Measurements from ENCODE around the gene TOMM40L.

Gene TOMM40L

DNA sequence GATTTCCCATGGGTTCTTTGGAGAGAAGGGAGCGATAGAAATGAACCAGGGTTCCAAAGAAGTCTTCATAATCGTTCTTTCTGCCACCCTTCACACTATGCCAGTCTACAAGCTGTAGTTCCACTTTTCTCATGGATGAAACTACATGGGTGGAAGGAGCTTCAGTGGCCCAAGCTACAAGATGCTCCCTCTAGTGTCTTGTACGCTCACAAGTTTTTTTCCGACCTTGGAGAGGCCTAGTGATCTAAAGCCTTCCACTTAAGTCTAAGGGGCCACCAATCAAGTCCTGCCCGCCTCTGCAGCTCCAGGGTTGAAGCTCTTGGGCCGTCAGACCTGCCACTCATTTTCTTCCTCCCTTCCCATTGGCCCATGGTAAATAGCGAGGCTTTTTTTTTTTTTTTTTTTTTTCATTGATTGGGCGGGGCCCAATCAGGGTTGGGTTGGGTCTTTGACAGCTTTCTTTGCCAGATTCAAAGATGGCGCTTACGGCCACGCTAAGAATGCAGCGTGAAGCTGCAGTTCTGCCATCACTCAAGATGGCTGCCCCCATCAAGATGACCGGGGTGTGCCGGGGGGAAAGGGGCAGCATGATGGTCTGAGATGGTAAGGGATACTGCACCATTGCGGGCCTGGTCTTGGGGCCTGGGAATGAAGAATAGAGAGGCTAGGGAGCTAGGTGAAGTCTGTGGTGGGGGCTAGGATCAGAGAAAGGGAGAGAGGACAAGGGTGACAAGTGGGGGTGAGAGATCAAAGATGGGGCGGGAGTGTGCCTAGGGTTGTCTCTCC is at the start of gene TOMM40L:
TOMM40L (plus strand) TSS at position 527 of the 786 bp plus-strand sequence. CDS start 430 bp downstream, outside the sequence.
- DNase-seq = peak; percentile 89

DNA sequence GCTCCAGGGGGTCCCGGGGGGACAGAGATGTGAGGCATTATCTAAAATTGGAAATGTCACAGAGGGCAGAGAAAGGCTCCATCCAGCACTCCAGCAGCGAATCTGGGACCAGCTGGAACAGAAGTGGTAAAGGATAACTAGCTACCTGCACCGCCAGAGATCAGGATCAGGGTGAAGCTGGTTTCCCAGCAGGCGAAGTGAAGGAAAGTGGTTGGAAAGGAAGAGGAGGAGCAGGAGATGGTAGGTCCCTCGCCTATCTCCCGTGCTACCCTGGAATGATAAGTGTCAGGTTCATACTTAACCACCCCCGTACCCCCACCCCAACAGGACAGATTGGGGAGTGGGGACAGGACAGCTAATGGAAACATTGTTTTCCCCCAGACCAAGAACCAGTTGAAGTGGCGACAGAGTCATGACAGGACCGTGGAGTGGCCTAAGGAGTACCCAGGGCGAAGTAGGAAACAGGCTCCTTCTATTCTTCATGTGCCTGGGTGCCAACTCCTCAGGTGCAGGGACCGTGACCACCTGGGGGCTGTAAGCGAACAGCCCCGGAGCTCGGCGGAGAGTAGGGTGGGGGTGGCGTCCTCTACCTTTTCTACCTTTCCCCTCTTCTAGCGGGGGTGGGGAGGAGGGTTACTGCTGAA is 49.3 kb upstream of the TOMM40L start:
- no peak for DNase-seq

DNA sequence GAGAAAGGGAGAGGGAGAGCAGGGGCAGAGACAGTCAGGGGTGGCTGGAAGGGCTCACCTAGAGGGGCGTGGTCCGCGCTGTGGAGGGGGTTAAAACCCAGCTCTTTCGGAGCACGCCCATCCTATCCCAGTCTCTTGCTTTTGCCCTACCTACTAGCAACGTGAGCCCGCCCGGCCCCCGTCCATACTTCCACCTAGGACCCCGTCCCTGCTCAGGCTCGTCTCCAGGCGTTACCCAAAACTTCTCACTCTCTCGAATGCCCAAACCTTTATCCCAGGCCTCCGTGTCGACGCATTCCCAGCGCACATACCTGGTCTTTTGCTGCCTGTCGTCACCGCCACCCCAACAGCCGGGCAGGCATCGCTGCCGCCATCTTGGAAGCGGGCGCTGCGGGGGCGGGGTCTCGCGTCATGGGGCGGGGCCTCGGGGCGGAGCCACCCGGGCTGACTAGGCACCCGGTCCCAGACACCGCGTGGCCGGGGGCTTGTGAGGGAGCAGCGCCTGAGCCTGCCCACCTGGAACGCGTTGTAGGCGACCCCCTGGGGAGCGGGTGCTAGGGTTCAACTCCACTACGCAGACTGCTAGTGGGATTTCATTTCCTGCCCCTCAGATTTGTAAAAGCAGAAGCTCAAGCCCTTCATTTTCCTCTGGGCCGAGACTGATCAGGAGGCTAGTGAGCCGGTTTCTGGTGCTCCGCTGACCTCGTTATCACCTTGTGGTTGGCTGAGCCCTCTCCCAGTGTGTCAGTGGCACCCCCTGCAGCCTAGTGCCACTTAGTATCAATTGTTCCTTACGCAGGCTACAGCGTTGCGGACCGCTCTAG is 48.5 kb upstream of the TOMM40L start, which contains the start of gene B4GALT3:
B4GALT3 (minus strand) TSS at position 396 of the 824 bp plus-strand sequence. CDS start 1,447 bp downstream, outside the sequence.
- peak; percentile 96 for DNase-seq

DNA sequence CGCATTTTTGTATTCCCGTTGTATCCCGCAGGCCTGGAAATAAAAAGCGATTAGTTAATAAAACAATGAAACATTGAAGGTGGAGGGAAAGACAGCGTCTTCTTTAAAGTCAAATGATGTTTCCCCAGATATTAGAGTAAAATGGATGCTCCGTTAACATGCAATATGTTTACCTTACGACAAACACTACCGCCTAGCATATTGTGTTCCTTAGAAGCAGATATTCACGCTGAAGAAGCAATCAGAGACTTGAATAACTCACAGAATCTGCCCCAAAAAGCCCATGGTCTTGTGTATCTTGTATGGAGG is 48.0 kb upstream of the TOMM40L start:
- DNase-seq = no peak

DNA sequence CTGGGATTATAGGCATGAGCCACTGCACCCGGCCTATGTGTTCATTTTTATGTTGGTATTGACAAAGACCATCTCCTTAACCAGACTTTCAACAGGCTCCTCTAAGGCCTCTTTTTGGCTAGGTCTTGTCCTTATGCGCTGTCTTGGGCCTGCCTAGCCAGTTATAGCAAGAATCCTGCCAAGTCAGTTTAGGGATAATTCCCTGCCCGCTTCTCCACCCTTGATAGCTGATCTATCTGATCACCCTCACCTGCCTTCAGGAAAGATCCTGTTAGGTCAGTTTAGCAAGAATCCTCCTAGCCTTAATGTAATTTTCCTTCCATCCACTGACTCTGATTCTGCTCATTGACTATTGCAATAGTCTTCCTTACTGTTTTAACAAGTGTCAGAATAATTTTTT is 46.2 kb upstream of the TOMM40L start:
- DNase-seq = no peak

DNA sequence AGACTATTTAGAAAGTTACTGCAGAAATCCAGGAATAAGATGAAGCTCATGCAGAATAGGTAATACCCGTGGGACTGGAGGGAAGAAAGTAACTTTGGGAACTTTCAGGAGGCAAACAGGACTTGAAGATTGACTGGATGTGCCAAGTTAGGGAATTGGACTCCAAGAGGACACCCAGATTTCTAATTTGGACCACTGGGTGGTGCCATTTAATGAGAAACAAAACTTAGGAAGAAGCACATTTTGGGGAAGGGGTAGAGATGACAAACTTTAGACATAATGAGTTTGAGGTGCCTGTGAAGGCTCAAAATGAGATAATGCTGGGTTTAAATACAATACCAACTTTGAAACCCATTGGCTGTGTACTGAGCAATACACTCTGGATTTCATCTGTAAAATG is 45.2 kb upstream of the TOMM40L start:
- DNase-seq = no peak

DNA sequence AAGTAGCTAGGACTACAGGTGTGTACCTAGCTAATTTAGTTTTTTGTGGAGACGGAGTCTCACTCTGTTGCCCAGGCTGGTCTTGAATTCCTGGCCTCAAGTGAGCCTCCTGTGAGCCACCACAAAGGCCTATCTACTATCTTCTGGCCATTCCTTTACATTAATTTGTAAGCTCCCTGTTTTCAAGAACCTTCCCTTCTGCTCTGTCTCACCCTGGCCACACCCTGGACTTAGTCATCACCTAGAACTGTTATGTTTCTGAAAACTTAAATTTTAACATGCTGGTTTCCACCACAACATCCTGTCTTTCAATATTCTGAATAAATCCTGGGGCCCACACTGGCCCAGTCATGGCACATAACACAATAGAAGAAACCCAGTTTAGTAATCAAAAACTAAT is 43.6 kb upstream of the TOMM40L start:
- peak; percentile 67 for DNase-seq

DNA sequence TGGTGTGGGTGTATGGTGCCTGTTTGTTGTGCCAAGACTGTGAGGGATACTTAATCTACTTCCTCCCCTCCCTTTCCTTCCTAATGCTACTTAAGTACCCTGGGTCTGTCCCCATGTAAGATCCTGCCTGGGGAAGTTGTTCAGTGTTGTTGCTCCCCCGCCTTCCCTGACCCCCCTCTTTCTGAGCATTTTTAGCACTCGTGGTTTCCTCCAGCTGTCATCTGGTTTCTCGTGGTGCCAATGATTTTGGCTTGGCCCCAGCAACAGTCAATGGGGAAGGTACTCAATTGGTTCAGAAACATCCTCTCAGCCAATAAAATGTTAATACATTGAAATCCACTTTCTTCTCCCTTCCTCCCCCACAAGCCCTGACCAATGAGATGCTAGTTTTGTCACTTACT is 40.6 kb upstream of the TOMM40L start:
- DNase-seq = peak; percentile 72

DNA sequence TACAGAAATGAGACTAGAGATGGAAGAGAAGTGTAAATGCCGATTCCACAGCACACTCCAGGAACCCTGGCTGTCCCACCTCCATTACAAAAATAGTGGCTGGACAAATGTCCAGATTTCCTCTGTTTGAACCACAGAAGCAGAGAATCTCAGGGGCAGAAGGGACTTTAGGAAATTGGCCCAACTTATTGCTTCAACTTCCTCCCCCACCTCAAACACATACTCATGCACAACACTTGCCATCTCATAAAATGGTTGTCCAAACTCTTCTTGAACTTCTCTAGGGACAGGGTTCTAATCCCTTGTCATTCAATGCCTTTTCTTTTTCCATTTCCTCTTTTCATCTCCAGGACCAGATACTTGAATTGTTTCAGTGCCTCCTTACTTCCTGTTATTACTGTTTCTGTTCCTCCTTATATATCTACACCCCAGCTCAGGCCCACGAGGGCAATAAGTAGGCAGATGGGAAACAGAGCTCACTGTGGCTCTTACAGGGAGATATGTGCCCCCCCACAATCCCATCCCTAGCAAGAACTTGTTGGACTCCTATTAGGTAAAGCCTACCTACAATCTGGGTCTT is 40.0 kb upstream of the TOMM40L start:
- no peak for DNase-seq

DNA sequence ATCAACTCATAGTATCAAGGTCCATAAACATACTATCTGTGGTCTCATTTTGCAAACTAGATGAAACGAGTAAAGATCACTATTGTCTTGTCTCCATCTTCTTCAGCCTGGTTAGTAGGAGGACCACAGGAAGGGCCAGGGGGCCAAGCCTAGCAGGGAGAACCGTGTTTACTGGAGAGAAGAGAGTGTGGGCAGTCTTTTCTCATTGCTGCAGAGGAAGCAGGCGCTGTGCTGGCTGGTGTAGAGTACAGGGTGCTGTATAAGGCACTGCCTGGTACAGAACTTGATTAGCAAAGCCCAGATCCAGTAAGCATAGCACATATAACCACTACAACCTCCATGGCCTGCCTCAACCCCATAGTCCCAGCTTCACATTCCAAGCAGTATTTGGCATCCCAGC is 38.5 kb upstream of the TOMM40L start:
- DNase-seq = no peak

DNA sequence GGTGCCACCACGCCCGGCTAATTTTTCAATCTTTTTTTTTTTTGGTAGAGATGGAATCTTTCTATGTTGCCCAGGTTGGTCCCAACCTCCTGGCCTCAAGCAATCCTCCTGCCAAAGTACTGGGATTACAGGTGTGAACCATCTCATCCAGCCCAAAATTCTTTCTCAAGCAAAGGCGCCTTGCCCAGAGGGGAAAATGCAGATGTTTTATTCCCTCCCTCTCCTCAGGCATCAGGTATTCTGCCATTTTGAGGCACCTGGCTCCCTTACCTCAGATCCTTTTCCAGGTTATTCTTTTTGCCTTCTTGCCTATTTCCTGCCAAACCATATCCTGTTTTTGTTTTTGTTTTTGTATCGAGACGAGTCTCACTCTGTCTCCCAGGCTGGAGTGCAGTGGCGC is 37.5 kb upstream of the TOMM40L start:
- DNase-seq = no peak

DNA sequence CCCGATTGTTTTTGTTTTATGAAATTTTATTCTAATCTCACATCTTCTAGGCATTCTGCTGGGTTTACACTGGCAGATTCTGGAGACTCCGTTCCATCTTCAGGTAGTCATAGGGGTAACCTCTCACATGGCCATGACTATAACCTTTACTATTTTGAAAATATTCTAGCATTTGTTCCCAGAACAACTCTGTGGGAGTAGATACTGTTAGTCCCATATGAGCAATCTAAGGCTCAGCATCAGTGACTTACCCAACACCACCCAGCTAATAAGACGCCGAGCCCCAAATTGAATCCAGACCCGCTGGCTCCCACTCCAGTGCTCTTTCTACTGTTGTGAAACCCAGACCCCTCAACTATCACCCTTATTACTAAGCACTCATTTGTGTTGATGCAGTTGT is 36.8 kb upstream of the TOMM40L start:
- no peak for DNase-seq

DNA sequence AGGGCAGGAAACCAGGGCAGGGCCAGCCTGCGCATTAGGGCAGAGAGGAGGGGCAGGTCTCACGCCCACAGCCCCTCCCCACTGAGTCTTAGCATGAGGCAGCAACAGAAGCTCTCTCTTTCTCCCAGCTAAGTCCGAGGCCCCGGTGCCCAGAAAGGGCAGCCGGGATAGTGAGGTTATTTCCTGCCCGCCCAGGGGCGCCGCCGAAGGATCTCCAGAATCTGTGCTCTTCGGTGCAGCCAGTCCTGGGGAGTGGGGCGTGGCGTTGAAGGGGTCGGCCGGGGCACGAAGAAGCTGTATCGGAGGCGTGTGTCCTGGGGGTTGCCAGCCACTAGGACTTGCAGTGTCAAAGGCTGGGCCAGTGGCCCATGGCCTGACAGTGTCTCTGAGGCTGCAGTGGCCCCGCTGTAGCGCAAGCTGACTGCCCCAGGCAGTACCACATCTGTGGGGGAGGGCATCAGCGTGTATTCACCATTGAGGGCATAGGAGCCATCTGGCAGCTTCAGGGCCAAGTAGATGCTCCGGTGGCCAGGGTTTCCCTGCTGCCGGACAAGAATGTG is 34.8 kb upstream of the TOMM40L start:
- DNase-seq = no peak

DNA sequence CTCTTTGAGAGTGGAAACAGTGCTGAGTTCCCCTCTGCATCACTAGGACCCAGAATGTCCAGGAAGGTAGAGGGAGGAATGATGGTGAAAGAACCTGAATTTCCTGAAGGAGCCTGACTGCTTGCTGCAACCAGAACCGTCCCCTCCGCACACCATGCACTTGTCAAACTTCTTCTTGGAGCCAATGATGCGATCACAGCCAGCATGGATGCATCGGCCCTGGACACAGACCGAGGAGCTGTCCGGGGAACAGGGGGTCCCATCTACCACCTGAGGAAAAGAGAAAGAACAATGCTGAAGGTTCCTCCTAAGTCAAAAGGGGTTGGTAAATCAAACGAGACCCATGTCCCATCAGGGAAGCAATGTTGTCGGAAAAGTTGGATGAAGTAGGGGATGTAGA is 33.9 kb upstream of the TOMM40L start:
- no peak for DNase-seq

DNA sequence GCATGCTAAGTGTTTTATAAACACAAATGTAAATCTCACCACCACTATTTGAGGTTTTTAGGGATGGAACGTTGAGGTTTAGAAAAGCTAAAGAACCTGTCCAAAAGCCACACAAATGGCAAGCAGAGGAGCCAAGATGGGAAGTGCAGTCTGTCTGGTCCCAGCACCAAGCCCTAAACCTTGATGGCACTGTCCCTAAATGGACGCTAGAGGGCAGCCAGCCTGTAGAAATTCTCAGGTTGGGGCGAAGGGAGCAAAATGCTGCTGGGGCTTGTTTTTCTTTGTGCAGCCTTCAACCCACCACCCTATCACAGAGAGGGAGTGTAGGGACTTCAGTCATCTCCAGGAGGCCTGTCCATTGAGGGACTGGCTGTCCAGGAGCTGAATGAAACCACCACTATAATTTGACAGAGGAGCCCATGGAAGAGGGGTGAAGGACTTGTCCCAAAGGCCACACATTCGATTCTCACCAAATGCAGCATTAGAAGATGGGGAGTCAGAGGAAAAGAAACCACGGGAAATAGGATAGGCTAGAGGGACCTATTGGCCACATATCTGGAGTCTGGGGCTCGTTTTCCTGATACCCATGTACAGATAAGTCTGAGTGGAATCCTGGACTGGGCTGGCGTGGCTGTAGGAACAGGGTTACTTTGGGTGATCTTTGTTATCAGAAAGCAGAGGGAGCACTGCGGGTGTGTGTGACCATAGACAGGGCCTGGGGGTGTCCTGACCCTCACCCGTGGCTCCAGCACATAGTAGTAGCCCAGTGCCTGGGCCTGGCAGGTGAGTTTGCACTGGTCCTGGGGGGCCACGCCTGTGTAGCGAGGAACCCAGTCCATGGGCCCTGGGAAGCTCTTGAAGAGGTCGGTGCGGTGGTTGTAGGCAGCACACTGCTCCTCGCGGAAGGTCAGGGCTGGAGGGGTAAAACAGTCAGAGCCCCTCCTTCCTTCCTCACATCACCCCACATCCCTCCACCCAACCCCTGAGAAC is 33.1 kb upstream of the TOMM40L start:
- DNase-seq = peak; percentile 66

DNA sequence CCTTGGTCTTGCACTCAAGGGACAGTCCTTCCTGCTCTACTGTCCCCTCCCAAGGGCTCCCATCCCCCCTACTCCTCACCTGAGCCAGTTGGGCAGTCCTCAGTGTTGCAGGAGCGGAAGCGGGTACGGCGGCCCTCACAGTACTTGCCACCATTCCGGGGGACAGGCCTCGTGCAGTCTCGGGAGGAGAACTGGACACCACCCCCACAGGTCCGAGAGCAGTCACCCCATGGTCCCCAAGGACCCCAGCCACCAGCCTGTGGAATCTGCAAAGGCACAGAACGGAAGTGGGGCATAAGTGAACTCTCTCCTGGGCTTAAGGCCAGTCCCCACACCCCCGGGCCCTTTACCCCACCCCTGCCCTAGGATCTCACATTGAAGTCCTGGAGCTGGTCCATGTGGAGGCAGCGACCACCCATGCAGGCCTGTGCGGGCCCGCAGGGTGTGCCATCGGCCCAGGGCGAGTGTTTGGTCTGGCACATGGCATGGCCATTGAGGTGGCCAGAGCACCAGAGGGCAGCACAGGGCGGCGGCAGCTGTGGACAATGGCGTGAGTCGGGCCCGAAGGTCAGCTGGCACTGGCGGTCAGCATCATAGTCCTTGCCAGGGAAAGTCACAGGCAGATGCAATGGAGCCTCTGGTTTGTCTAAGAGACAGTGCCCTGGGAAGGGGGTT is 32.2 kb upstream of the TOMM40L start:
- no peak for DNase-seq

DNA sequence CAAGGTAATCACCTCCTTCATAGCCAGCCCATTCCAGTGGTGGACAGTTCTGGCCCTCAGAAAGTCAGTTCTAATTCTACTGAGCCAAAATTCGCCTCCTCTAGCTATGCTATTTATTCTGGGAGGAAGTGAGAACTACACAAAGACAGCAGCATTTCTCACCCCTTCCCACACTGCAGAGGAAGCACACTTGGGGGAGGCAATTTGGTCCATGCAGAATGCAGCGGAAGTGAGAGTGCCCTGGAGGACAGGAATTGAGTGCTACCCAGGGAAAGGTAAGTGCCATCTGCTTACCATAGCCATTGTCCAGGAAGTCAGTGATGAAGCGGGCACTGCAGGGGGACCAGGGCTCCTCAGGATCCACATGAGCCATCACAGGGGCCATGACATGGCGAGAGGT is 30.7 kb upstream of the TOMM40L start:
- DNase-seq = no peak

DNA sequence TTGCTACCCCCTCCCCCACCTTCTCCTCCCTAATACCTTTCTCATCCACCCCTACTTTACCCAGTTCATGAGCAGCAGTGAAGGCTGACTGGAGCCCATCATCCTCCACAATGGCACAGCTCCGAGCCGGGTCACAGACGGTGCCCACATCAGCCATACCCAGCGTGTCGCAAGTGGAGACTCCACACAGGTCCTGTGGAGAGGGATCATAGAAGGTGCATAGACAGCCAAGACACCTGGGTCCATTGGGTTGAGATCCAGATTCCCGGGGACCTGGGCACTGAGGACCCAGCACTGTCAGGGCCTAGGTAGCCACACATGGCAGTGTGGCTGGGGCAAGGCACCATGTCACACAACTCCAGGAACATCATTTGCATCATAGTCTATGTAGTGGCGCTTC is 29.7 kb upstream of the TOMM40L start:
- DNase-seq = no peak

DNA sequence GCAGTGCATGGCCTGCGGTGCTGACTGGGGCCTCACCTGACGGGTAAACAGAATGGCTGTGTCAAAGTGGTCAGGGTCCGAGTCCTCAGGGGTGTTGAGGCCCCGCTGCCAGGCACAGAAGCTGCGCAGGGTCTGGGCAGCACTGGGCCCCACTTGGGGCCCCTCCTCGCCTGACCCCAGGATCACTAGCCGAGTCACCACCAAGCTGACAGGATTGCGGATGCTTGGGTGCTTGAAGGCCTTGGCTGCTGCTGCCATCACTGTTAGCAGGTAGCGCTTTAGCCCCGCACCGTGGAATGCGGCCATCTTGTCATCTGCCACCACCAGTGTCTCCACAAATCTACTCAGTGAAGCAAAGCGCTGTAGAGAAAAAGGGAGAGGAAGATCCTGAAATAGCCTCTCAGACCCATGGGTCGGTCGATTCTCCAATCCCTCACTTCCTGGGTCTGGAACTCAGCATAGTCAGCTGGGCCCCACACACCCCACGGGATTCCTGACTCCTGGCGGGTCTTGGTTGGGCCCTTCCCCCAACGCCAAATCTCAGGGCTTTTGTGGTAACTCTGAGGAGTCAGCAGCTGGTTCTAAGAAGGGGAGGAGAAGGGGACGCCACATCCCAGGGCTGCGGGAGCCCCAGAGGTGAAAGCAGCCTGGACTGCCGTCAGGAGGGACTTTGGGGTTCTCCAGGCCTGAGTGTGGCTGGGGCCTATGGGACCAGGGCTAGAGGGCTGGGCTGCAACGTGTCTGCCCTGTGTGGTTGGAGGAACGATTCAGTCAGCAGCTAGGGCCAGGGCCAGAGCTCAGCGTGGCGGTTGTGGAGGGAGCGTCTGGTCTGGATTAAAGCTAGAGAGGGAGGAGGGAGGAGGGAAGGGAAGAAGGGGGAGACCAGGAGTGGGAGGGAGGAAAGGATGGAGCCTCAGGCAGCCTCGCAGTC is 29.1 kb upstream of the TOMM40L start:
- DNase-seq = no peak

Measured in activated naive CD4-positive, alpha-beta T cell treated with Interleukin-2 at 50 U/mL for 16 hours (primary cell).